Measurements from ENCODE around the gene PLXNA4. TPM values are rescaled to one million over a fixed set of nuclear protein-coding genes. Genes with fewer than 3 reads are reported as not detected.

Gene PLXNA4
- total RNA-seq, 1 experiment from 2014 or later = not detected

DNA sequence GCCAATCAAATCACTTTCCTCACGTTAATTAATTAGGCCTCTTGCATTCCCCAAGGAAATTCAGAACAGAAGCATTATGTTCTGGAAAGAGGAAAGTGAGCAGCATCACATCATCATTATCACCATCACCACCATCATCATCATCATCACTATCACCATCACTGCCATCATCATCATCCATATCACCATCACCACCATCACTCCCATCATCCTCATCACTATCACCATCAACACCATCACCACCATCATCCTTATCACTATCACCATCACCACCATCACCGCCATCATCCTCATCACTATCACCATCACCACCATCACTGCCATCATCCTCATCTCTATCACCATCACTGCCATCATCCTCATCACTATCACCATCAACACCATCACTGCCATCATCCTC is 31.4 kb upstream of the PLXNA4 start:
- no peak for TF ChIP-seq CTCF (IDR thresholded peaks at IDR 0.05; ENCODE audit: unreplicated experiment)
- no peak for DNase-seq (ENCODE audit: unreplicated experiment)
- no peak overlapping the region for H3K27ac Mint-ChIP-seq (ENCODE audit: low read depth, unreplicated experiment)
- no TSS peak for BruUV-seq (replicated peaks)
- peaks cover 42% of the 10 kb centered on the region for H3K27me3 Mint-ChIP-seq (ENCODE audit: insufficient read depth, unreplicated experiment)
- ChIA-PET POLR2A (no interaction called here), CTCF (no interaction called here)
- no peak overlapping the region for H3K4me3 Mint-ChIP-seq (ENCODE audit: unreplicated experiment)
- H3K9me3 Mint-ChIP-seq (ENCODE audit: unreplicated experiment) = no peaks in the 10 kb centered on the region
- H3K36me3 Mint-ChIP-seq (ENCODE audit: insufficient read depth, unreplicated experiment) = no peaks in the 10 kb centered on the region
- intact Hi-C loops (cut with micrococcal nuclease) = no loop called here
- H3K4me1 Mint-ChIP-seq (ENCODE audit: insufficient read depth, unreplicated experiment) = no peaks in the 10 kb centered on the region

- ChIA-PET POLR2A (no interaction called here), CTCF (interaction anchor here (1.0 to 1.6 kb wide), 2 partner anchors 23 to 1817 kb away, joined by 3 to 6 read pairs; no protein-coding TSS in a partner anchor)
- Mint-ChIP-seq H3K4me3 (ENCODE audit: unreplicated experiment) (no peak overlapping the region), H3K9me3 (ENCODE audit: unreplicated experiment) (no peaks in the 10 kb centered on the region), H3K36me3 (ENCODE audit: insufficient read depth, unreplicated experiment) (no peaks in the 10 kb centered on the region), H3K27ac (ENCODE audit: low read depth, unreplicated experiment) (no peak overlapping the region), H3K27me3 (ENCODE audit: insufficient read depth, unreplicated experiment) (peaks cover 46% of the 10 kb centered on the region), H3K4me1 (ENCODE audit: insufficient read depth, unreplicated experiment) (no peaks in the 10 kb centered on the region)
- intact Hi-C loops (cut with micrococcal nuclease) = no loop called here
- DNase-seq (ENCODE audit: unreplicated experiment) = no peak
- TF ChIP-seq CTCF (IDR thresholded peaks at IDR 0.05; ENCODE audit: unreplicated experiment) = no peak
- no TSS peak for BruUV-seq (replicated peaks)
Measured at GRCh38 chr7:132604121-132604520, 27.9 kb upstream of the PLXNA4 start.

DNA sequence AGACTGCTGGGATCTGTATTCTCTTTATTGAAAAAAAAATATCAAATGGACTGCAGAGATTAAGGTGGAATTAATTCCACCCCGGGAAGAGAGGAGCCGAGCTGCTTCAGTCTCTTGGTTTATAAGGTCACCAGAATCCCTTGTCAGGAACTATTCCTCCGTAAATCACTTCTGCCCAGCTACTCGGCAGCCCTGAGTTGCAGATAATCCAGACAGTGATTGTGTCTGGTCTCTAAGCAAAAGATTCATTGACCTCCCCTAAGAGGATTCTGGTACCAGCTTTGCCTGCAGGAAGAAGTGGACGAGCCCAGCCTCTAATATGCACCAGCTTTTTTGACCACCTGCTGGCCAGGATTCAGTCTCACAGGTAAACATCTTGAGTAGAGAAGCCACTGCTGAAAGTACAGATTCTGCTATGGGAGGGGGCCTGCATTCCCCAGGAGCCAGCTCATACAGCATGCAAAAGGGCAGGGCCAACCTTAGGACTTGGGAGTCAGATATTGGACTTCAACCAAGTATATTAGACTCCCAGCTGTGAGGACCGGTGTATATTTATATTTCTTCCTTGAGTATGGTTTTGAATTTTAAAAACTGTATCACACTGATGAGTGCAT is 27.1 kb upstream of the PLXNA4 start:
- no TSS peak for BruUV-seq (replicated peaks)
- H3K27ac Mint-ChIP-seq (ENCODE audit: low read depth, unreplicated experiment) = no peak overlapping the region
- intact Hi-C loops (cut with micrococcal nuclease) = no loop called here
- H3K9me3 Mint-ChIP-seq (ENCODE audit: unreplicated experiment) = no peaks in the 10 kb centered on the region
- ChIA-PET CTCF (interaction anchor here (0.6 to 1.6 kb wide), 3 partner anchors 23 to 1817 kb away, joined by 3 to 6 read pairs (median 4); no protein-coding TSS in a partner anchor), POLR2A (interaction anchor here (0.6 kb wide), 1 partner anchor 215 kb away, joined by 3 read pairs; no protein-coding TSS in a partner anchor)
- no peak for DNase-seq (ENCODE audit: unreplicated experiment)
- no peaks in the 10 kb centered on the region for H3K36me3 Mint-ChIP-seq (ENCODE audit: insufficient read depth, unreplicated experiment)
- no peak for TF ChIP-seq CTCF (IDR thresholded peaks at IDR 0.05; ENCODE audit: unreplicated experiment)
- no peak overlapping the region for H3K4me3 Mint-ChIP-seq (ENCODE audit: unreplicated experiment)
- peaks cover 54% of the 10 kb centered on the region for H3K27me3 Mint-ChIP-seq (ENCODE audit: insufficient read depth, unreplicated experiment)
- no peaks in the 10 kb centered on the region for H3K4me1 Mint-ChIP-seq (ENCODE audit: insufficient read depth, unreplicated experiment)

GRCh38 chr7:132601783-132602182 is 25.5 kb upstream of the PLXNA4 start:
- no peak overlapping the region for H3K27ac Mint-ChIP-seq (ENCODE audit: low read depth, unreplicated experiment)
- no peak overlapping the region for H3K4me3 Mint-ChIP-seq (ENCODE audit: unreplicated experiment)
- POLR2A ChIA-PET = no interaction called here
- DNase-seq (ENCODE audit: unreplicated experiment) = no peak
- CTCF ChIA-PET = interaction anchor here (0.7 to 0.8 kb wide), 5 partner anchors 17 to 750 kb away, joined by 3 read pairs; no protein-coding TSS in a partner anchor
- H3K9me3 Mint-ChIP-seq (ENCODE audit: unreplicated experiment) = no peaks in the 10 kb centered on the region
- H3K27me3 Mint-ChIP-seq (ENCODE audit: insufficient read depth, unreplicated experiment) = peaks cover 69% of the 10 kb centered on the region
- no TSS peak for BruUV-seq (replicated peaks)
- no peaks in the 10 kb centered on the region for H3K36me3 Mint-ChIP-seq (ENCODE audit: insufficient read depth, unreplicated experiment)
- H3K4me1 Mint-ChIP-seq (ENCODE audit: insufficient read depth, unreplicated experiment) = no peaks in the 10 kb centered on the region
- intact Hi-C loops (cut with micrococcal nuclease) = no loop called here
- no peak for TF ChIP-seq CTCF (IDR thresholded peaks at IDR 0.05; ENCODE audit: unreplicated experiment)
